Lower leg skin (tissue), 4 donors: Measurements from ENCODE around the gene ZNF541. TPM values are rescaled to one million over a fixed set of nuclear protein-coding genes. Genes with fewer than 3 reads are reported as not detected.

Experiments
- DNase-seq, 2 donors: peaks; one replicate each; pipeline ENCODE4 v3.0.0-alpha.2; 2019; ENCODE audit warnings: low spot score in 2 of 2
- H3K4me3 ChIP-seq: fragments of 200-600 bp; sonication (generic); 2 replicates; pipeline ENCODE4 v1.5.1; 2017; ENCODE audit warnings: mild to moderate bottlenecking, low read depth; ENCODE audit not compliant: poor library complexity, severe bottlenecking
- POLR2A ChIP-seq, 2 donors: fragments of 450-650 bp; IDR thresholded peaks; one replicate each; pipeline ENCODE4 v1.6.1; 2016 to 2017; ENCODE audit warnings: antibody characterized with exemption in 2 of 2, mild to moderate bottlenecking in 1 of 2, moderate library complexity in 1 of 2
- WGBS, 2 donors: methylation state at CpG; one replicate each; pipeline ENCODE4 v1.1.5; 2018; 5-methylcytosine and 5-hydroxymethylcytosine counted together
- intact Hi-C: fragments of 100-400 bp; cut with DNase I; formaldehyde crosslinking; loops from one replicate; pipeline ENCODE4 v1.15.0; 2023; ENCODE audit warnings: low total_unique reads
- total RNA-seq, 4 donors: library from RNA; depleted of rRNA; stranded (reverse); fragments of >200 nt; gene quantifications; one replicate each; pipeline ENCODE4 v1.1.0, GENCODE V29; 2016
- TF ChIP-seq, protein P1 (sequence below), 3 donors: fragments of 450-650 bp; IDR thresholded peaks; one replicate each; pipeline ENCODE4 v1.5.1; 2016; ENCODE audit warnings: antibody characterized with exemption in 3 of 3, mild to moderate bottlenecking in 3 of 3, moderate library complexity in 2 of 3

ZNF541 gene
- total RNA-seq, 4 donors from 2014 or later = 0.08 to 1.5 (median 0.69) TPM; not detected in 1

DNA sequence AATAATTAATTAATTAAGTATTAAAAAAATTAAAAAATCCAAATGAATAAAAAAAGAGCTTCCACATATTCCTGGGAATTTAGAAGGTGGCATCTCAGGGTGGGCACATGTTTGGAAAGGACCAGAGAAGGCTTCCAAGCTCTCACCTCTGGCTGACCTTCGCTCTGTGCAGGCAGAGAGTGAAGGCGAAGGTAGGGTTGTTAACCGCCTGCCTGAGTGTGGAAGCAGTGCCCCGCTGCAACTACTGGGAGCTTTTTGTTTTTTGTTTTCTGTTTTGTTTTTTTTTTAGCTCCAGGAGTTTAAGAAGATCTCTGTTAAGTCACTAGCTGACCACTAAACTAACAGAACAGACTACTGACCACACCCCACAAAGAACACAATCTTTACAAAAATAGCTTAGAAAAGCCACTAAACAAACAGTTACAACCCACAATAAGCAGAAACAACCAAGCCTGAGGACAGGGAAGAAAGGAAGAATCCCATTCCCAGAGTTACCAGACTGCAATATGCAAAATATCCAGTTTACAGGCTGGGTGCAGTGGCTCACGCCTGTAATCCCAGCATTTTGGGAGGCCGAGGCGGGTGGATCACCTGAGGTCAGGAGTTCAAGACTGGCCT, 11.4 kb downstream of the ZNF541 start:
- TF ChIP-seq, protein P1, sequence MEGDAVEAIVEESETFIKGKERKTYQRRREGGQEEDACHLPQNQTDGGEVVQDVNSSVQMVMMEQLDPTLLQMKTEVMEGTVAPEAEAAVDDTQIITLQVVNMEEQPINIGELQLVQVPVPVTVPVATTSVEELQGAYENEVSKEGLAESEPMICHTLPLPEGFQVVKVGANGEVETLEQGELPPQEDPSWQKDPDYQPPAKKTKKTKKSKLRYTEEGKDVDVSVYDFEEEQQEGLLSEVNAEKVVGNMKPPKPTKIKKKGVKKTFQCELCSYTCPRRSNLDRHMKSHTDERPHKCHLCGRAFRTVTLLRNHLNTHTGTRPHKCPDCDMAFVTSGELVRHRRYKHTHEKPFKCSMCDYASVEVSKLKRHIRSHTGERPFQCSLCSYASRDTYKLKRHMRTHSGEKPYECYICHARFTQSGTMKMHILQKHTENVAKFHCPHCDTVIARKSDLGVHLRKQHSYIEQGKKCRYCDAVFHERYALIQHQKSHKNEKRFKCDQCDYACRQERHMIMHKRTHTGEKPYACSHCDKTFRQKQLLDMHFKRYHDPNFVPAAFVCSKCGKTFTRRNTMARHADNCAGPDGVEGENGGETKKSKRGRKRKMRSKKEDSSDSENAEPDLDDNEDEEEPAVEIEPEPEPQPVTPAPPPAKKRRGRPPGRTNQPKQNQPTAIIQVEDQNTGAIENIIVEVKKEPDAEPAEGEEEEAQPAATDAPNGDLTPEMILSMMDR (IDR thresholded peaks at IDR 0.05) = no peak
- TF ChIP-seq POLR2A (IDR thresholded peaks at IDR 0.05) = no peak
- no peak for DNase-seq
- no peak overlapping the region for H3K4me3 ChIP-seq
- intact Hi-C loops = no loop called here
- 83 to 88% methylated on average over 7 of the region's 7 CpGs for WGBS, 2 donors

DNA sequence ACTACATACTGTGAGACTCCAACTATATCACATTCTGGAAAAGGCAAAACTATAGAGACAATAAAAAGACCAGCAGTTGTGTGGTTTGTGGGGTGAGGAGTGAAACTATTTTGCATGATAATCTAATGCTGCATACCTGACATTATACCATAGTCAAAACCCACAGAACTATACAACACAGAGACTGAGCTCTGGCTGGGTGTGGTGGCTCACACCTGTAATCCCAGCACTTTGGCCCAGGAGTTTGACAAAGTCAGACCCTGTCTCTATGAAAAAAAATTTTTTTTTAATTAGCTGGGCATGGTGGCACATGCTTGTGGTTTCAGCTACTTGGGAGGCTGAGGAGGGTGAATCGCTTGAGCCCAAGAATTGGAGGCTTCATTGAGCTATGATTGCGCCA, 11.9 kb downstream of the ZNF541 start:
- TF ChIP-seq, protein P1 (IDR thresholded peaks at IDR 0.05) = no peak
- no peak for TF ChIP-seq POLR2A (IDR thresholded peaks at IDR 0.05)
- DNase-seq = no peak
- intact Hi-C loops = no loop called here
- H3K4me3 ChIP-seq = no peak overlapping the region
- 71 to 74% methylated on average over 2 of the region's 2 CpGs for WGBS, 2 donors

DNA sequence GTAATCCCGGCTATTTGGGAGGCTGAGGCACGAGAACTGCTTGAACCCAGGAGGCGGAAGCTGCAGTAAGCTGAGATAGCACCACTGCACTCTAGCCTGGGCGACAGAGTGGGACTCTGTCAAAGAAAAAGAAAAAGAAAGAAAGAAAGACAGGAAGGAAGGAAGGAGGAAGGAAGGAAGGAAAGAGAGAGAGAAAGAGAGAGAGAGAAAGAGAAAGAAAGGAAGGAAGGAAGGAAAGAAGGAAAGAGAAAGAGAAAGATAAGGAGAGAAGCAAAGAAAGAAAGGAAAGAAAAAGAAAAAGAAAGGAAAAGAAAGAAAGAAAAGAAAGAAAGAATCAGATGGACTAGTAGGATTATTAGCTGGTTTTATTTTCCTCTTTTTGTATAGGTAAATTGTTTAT, 22.8 kb downstream of the ZNF541 start:
- H3K4me3 ChIP-seq = no peak overlapping the region
- intact Hi-C loops = no loop called here
- WGBS, 2 donors = 88 to 89% methylated on average over 4 of the region's 4 CpGs

DNA sequence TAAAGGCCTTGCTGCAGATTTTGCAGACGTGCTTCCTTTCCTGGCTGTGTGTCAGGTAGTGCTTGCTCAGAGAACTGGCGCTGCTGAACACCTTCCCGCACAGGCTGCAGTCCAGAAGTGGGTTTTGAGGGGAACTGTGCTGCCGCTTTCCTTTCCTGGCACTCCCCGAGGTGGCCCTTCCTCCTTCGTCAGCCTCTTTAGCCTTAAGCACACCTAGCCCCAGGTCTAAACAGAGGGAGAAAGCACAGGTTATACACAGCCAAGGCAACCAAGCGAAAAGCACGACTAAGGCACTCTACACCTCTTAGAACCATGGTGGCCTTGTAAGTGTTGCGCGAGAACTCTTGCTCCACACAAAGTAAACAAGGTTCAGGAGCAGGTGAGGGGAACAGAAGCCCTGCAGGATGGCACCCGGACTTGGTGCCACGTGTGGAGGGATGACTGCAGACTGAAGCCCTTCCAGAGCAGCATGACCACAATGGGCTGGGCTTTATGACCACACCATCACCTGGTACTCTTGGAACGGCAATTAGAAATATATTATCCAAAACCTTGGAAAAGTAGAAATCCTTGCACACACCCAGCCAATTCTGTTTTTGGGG, 23.6 kb downstream of the ZNF541 start:
- TF ChIP-seq POLR2A (IDR thresholded peaks at IDR 0.05) = no peak
- H3K4me3 ChIP-seq = no peak overlapping the region
- DNase-seq = no peak
- intact Hi-C loops = no loop called here
- 81 to 83% methylated on average over 13 of the region's 13 CpGs for WGBS, 2 donors

More for the DNA sequence above, 22.8 kb downstream of the ZNF541 start:
- DNase-seq = no peak
- no peak for TF ChIP-seq POLR2A (IDR thresholded peaks at IDR 0.05)
- TF ChIP-seq, protein P1 (IDR thresholded peaks at IDR 0.05) = no peak

DNA sequence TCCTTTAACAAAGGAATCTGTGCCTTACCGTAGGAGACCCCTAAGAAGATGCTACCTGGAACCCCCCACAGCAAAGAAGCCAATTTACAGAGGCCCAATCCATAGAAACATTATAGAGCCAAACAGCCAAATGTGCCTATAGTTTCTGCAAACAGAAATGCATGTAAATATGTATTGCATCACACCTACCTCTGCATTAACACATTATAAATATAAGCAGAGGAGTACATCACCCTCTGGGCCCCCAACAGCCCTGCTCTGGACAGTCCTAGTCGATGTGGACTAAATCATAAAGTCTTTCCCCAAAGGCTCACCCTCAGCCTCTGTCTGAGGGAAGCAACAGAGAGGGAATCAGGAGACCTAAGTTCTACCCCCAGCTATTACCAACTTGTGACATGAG, 25.7 kb downstream of the ZNF541 start:
- TF ChIP-seq, protein P1 (IDR thresholded peaks at IDR 0.05) = no peak
- no peak for TF ChIP-seq POLR2A (IDR thresholded peaks at IDR 0.05)
- intact Hi-C loops = no loop called here
- WGBS, 2 donors = 75 to 78% methylated on average over 2 of the region's 2 CpGs
- no peak overlapping the region for H3K4me3 ChIP-seq
- DNase-seq = no peak

DNA sequence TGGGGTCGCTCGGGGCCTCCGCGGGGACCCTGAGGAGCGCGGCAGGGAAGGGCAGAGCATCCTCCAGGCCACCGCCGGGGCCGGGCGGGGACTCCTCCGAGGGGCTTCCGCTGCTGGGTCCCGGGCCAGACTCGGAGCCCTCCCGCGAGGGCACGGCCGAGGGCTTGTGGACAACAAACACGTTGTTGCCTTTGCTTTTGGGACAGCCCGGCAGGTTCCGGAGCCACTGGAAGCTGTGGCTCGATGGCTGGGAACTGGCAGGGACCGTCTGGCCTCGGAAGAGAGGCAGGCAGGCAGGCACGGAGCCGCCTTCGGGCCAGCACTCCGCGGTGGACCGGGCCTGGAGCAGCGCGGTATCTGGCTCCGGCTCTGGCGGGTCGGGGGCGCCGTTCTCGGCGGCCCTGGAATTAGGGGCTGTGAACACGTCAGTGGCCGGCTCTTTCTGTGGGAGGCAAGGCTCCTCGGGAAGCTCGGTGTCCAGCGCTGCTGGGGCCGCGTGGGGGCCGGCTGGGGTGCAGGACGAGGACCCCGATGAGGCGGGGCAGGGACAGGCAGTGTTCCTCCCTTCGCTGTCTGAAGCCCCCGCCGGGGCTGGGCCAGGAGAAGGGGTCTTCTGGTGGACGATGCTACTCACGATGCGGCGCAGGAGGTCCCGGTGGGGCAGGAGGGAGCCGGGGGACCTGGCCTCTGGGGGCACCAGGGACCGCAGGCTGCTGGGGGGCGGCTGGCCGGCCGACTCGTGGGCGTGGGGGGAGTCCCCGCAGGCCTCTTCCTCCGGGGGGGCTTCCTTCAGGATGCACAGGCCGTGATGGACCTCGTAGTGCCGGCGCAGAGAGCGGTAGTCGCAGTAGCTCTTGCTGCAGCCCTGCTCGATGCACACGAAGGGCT, 27.6 kb downstream of the ZNF541 start:
- DNase-seq = no peak
- no peak for TF ChIP-seq POLR2A (IDR thresholded peaks at IDR 0.05)
- TF ChIP-seq, protein P1 (IDR thresholded peaks at IDR 0.05) = no peak
- H3K4me3 ChIP-seq = no peak overlapping the region
- WGBS, 2 donors = 34 to 70% methylated on average over 13 to 55 of the region's 75 CpGs
- intact Hi-C loops = no loop called here
